ENCODE data around the gene CD300LB.
"Not testable (repeated sequence)": the region's sequence is repeated elsewhere in the genome, so short reads cannot be mapped to it uniquely, and the experiment has no call there.

The CD300LB gene

GRCh38 chr17:74558882-74559519 is 27.7 kb upstream of the CD300LB start:
- no peak overlapping the region for H3K27ac ChIP-seq
- no peak for TF ChIP-seq CTCF (conservative IDR thresholded peaks at IDR 0.05)

GRCh38 chr17:74558402-74558801 is 27.1 kb upstream of the CD300LB start:
- H3K27ac ChIP-seq = not testable (repeated sequence)

GRCh38 chr17:74555427-74555940 is 24.2 kb upstream of the CD300LB start:
- no peak overlapping the region for H3K27ac ChIP-seq
- TF ChIP-seq CTCF (conservative IDR thresholded peaks at IDR 0.05) = no peak

- TF ChIP-seq CTCF (conservative IDR thresholded peaks at IDR 0.05) = no peak
- H3K27ac ChIP-seq = no peak overlapping the region
These were observed 23.6 kb upstream of the CD300LB start for GRCh38 chr17:74554909-74555308.

DNA sequence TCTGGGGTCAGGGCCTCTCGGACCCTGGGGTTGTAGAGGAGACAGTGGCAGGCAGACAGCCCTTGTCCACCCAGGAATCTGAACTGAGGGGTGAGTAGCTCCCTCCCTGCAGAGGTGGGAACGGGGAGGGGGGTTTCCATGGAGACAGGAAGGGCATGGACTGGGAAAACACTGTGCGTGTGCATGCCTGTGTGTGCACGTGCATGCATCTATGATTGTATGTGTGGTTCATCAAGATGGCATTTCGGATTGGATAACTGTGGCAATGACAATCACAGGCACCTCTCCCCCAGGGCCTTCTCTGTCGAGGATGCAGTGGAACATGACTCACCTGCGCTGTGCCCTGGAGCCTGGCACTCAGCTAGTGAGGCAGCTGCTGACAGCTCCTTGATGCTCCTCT is 20.8 kb upstream of the CD300LB start:
- no peak for TF ChIP-seq CTCF (conservative IDR thresholded peaks at IDR 0.05)
- H3K27ac ChIP-seq = no peak overlapping the region

- no peak for TF ChIP-seq CTCF (conservative IDR thresholded peaks at IDR 0.05)
- no peak overlapping the region for H3K27ac ChIP-seq
These were observed 19.3 kb upstream of the CD300LB start for GRCh38 chr17:74550602-74551001.

DNA sequence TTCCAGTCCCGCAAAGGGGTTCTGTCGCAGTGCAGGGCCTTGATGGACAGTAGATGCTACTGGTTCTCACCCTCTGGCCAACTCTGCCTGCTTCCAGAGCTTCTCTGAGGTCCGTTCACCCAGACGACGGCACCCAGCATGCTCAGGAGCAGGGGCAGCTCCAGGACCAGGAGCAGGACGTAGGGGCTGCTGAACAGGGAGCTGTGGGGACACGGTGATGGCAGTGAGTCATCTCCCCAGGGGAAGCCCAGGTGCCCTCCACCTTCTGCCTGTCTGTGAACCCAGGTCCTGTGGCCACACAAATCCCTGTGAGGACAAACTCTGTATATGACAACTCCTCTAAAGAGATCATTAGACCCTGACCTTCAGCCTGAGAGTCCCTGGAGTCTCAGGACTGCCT is 18.1 kb upstream of the CD300LB start:
- TF ChIP-seq CTCF (conservative IDR thresholded peaks at IDR 0.05) = no peak
- H3K27ac ChIP-seq = no peak overlapping the region

DNA sequence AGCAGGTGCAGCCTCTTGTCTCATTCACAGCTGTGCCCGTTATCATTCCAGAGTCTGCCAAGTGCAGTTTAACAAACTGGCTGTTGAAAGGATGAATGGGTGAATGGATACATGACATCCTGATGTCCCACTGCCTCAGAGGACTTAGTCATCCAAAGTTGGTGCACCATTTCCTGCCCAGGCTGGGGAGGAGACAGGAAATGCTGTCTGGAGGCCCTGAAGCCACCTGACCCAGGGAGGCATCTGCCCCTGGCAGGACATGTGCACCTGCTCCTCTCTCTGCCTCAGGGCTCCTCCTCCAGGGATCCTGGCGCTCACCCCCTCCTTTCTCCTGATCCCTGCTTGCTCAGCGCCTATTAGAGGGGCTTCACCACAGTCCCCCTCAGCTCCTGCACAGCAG is 16.5 kb upstream of the CD300LB start:
- no peak for TF ChIP-seq CTCF (conservative IDR thresholded peaks at IDR 0.05)
- no peak overlapping the region for H3K27ac ChIP-seq

Data from VCaP (cell line).